Measurements from ENCODE around the gene KANSL1L. TPM values are rescaled to one million over a fixed set of nuclear protein-coding genes. Genes with fewer than 3 reads are reported as not detected.

KANSL1L gene
- total RNA-seq, 1 experiment from 2014 or later = 5.7 TPM

DNA sequence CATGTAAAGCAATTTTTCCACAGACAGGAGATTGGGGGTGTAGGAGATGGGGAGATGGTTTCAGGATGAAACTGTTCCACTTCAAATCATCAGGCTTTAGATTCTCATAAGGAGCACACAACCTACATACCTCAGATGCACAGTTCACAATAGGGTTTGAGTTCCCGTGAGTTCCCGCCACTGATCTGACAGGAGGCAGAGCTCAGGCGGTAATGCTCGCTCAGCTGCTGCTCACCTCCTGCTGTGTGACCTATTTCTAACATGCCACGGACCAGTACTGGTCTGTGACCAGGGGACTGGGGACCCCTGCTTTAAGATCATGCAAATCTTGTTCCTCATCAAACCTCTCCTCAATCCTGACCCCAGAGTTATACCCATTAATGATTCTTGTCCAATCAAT lies 98.7 kb downstream of the KANSL1L start:
- Mint-ChIP-seq H3K9me3 (ENCODE audit: unreplicated experiment) (no peaks in the 10 kb centered on the region), H3K27me3 (ENCODE audit: insufficient read depth, unreplicated experiment) (no peaks in the 10 kb centered on the region), H3K4me3 (ENCODE audit: unreplicated experiment) (no peak overlapping the region), H3K36me3 (ENCODE audit: insufficient read depth, unreplicated experiment) (peaks cover 5% of the 10 kb centered on the region), H3K27ac (ENCODE audit: unreplicated experiment) (no peak overlapping the region), H3K4me1 (ENCODE audit: low read depth, unreplicated experiment) (peaks cover 6% of the 10 kb centered on the region)
- POLR2A ChIA-PET = no interaction called here
- no TSS peak for BruUV-seq (replicated peaks)
- Histone ChIP-seq H3K36me3 (ENCODE audit: control insufficient read depth, insufficient read depth, low read length) (no peaks in the 10 kb centered on the region), H3K9me3 (no peaks in the 10 kb centered on the region), H3K4me1 (peaks cover 8% of the 10 kb centered on the region; the same call in 1 of the 2 replicates), H3K4me3 (ENCODE audit: low read depth, low read length) (no peak overlapping the region), H3K27me3 (replicated peaks; ENCODE audit: control insufficient read depth, insufficient read depth, low read length) (no peaks in the 10 kb centered on the region)
- CTCF ChIA-PET = interaction anchor here (1.5 kb wide), 1 partner anchor 126 kb away, joined by 6 read pairs; no protein-coding TSS in a partner anchor
- TF ChIP-seq CTCF (IDR thresholded peaks at IDR 0.05; ENCODE audit: insufficient read depth in 1 of 2, low read depth in 1 of 2, low read length in 1 of 2, severe bottlenecking in 1 of 2, unreplicated experiment in 1 of 2) = no peak
- DNase-seq = no peak
- intact Hi-C loops (cut with micrococcal nuclease; ENCODE audit: unreplicated experiment) = loop anchor here (5.0 kb wide), 1 partner anchor 95 kb away; no protein-coding TSS in a partner anchor

- CTCF ChIA-PET = no interaction called here
- DNase-seq = no peak
- POLR2A ChIA-PET = no interaction called here
- H3K9me3 ChIP-seq = no peaks in the 10 kb centered on the region
- peaks cover under 1% of the 10 kb centered on the region; the same call in 1 of the 2 replicates for H3K4me1 ChIP-seq
- no peak overlapping the region for H3K4me3 ChIP-seq (ENCODE audit: low read depth, low read length)
- Mint-ChIP-seq H3K9me3 (ENCODE audit: unreplicated experiment) (no peaks in the 10 kb centered on the region), H3K27ac (ENCODE audit: unreplicated experiment) (no peak overlapping the region), H3K4me1 (ENCODE audit: low read depth, unreplicated experiment) (no peaks in the 10 kb centered on the region), H3K36me3 (ENCODE audit: insufficient read depth, unreplicated experiment) (no peaks in the 10 kb centered on the region), H3K4me3 (ENCODE audit: unreplicated experiment) (no peak overlapping the region), H3K27me3 (ENCODE audit: insufficient read depth, unreplicated experiment) (no peaks in the 10 kb centered on the region)
- H3K27me3 ChIP-seq (replicated peaks; ENCODE audit: control insufficient read depth, insufficient read depth, low read length) = no peaks in the 10 kb centered on the region
- BruUV-seq (replicated peaks) = no TSS peak
- no peak for TF ChIP-seq CTCF (IDR thresholded peaks at IDR 0.05; ENCODE audit: insufficient read depth in 1 of 2, low read depth in 1 of 2, low read length in 1 of 2, severe bottlenecking in 1 of 2, unreplicated experiment in 1 of 2)
- H3K36me3 ChIP-seq (ENCODE audit: control insufficient read depth, insufficient read depth, low read length) = no peaks in the 10 kb centered on the region
- intact Hi-C loops (cut with micrococcal nuclease; ENCODE audit: unreplicated experiment) = no loop called here
Measured at GRCh38 chr2:210063306-210063705, 107.9 kb downstream of the KANSL1L start.

GRCh38 chr2:210055825-210056224 lies 115.4 kb downstream of the KANSL1L start:
- Histone ChIP-seq H3K27me3 (replicated peaks; ENCODE audit: control insufficient read depth, insufficient read depth, low read length) (no peaks in the 10 kb centered on the region), H3K4me3 (ENCODE audit: low read depth, low read length) (no peak overlapping the region), H3K9me3 (peaks cover 4% of the 10 kb centered on the region), H3K36me3 (ENCODE audit: control insufficient read depth, insufficient read depth, low read length) (no peaks in the 10 kb centered on the region), H3K4me1 (no peaks in the 10 kb centered on the region)
- DNase-seq = no peak
- CTCF ChIA-PET = interaction anchor here (0.6 kb wide), 1 partner anchor 1733 kb away, joined by 3 read pairs; no protein-coding TSS in a partner anchor
- Mint-ChIP-seq H3K4me3 (ENCODE audit: unreplicated experiment) (no peak overlapping the region), H3K27me3 (ENCODE audit: insufficient read depth, unreplicated experiment) (no peaks in the 10 kb centered on the region), H3K27ac (ENCODE audit: unreplicated experiment) (no peak overlapping the region), H3K9me3 (ENCODE audit: unreplicated experiment) (peaks cover 28% of the 10 kb centered on the region), H3K4me1 (ENCODE audit: low read depth, unreplicated experiment) (no peaks in the 10 kb centered on the region), H3K36me3 (ENCODE audit: insufficient read depth, unreplicated experiment) (no peaks in the 10 kb centered on the region)
- POLR2A ChIA-PET = no interaction called here
- intact Hi-C loops (cut with micrococcal nuclease; ENCODE audit: unreplicated experiment) = no loop called here
- no peak for TF ChIP-seq CTCF (IDR thresholded peaks at IDR 0.05; ENCODE audit: insufficient read depth in 1 of 2, low read depth in 1 of 2, low read length in 1 of 2, severe bottlenecking in 1 of 2, unreplicated experiment in 1 of 2)
- BruUV-seq (replicated peaks) = no TSS peak
